ENCODE data around the gene RAET1E. TPM values are rescaled to one million over a fixed set of nuclear protein-coding genes. Genes with fewer than 3 reads are reported as not detected.

The RAET1E gene
- total and polyA plus RNA-seq, 9 of the 15 experiments (the other 6 are each of a cell fraction or from before 2014, with no cell fraction given): not detected

DNA sequence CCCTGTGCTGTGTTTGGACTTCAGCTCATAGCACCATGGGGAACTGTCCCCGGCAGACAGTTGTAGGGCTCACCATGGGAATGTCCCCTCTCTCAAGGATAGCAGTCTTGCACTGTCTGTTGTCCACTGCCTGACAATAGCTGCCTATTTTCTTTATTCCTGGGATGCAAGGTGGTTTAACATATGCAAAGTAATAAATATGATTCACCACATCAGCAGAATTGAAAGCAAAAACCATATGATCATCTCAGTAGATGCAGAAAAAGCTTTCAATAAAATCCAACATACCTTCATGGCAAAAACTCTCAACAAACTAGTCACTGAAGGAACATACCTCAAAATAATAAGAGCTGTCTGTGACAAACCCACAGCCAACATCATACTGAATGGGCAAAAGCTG, 20.3 kb downstream of the RAET1E start:
- no peaks in the 10 kb centered on the region for H3K36me3 ChIP-seq (ENCODE audit: control insufficient read depth, insufficient read depth, low read length)
- ATAC-seq (no peak), DNase-seq (ENCODE audit: extremely low read depth in 1 of 4, low spot score in 3 of 4) (no peak), FAIRE-seq (no peak)
- H3K27ac ChIP-seq (ENCODE audit: extremely low read depth, low read depth, low read length): no peak overlapping the region
- H4K20me1 ChIP-seq (replicated peaks; ENCODE audit: control insufficient read depth, insufficient read depth, low read length): no peaks in the 10 kb centered on the region
- H3K4me3 ChIP-seq: no peak overlapping the region
- 0% methylated on average over 1 of the region's 1 CpG for WGBS (ENCODE audit: insufficient coverage, low coverage, missing lambda C conversion rate)
- no peak overlapping the region for H3K9ac ChIP-seq (ENCODE audit: insufficient read depth in 1 of 2, low read depth in 2 of 2, low read length in 2 of 2)
- H2AFZ ChIP-seq (ENCODE audit: low read depth, low read length): no peak overlapping the region
- H3K9me1 ChIP-seq (ENCODE audit: control insufficient read depth, insufficient read depth, low read length): no peaks in the 10 kb centered on the region
- intact Hi-C loops (cut with micrococcal nuclease): no loop called here
- TF ChIP-seq HDAC6 (IDR thresholded peaks at IDR 0.05; ENCODE audit: low read depth, low read length) (no peak), GABPB2 (CRISPR knock-in tag; conservative IDR thresholded peaks at IDR 0.05) (no peak), MTA1 (IDR thresholded peaks at IDR 0.05; ENCODE audit: borderline replicate concordance) (no peak), ZNF316 (IDR thresholded peaks at IDR 0.05) (peak; percentile 57), ZNF140 (CRISPR knock-in tag; IDR thresholded peaks at IDR 0.05) (no peak), C11orf30 (IDR thresholded peaks at IDR 0.05; ENCODE audit: low read depth) (peak; percentile 29; the same call in 1 of the 2 replicates)
- no peaks in the 10 kb centered on the region for H3K4me1 ChIP-seq (replicated peaks in 1 of 2; ENCODE audit: control insufficient read depth in 2 of 2, insufficient read depth in 2 of 2, low read length in 2 of 2)
- CTCF ChIA-PET (ENCODE audit: low intra/inter-chr PET ratio): no interaction called here
- H3K79me2 ChIP-seq (ENCODE audit: control insufficient read depth, insufficient read depth, low read length): no peaks in the 10 kb centered on the region
- H3K27me3 ChIP-seq (ENCODE audit: control insufficient read depth in 2 of 2, insufficient read depth in 2 of 2, low read length in 2 of 2): peaks cover 17 to 23% of the 10 kb centered on the region in 2 experiments; a peak in 4 of 5 replicates
- BruUV-seq (replicated peaks): no TSS peak
- no peak overlapping the region for H3K4me2 ChIP-seq (ENCODE audit: insufficient read depth, low read length)
- no peaks in the 10 kb centered on the region for H3K9me3 ChIP-seq (replicated peaks; ENCODE audit: control insufficient read depth, insufficient read depth, low read depth, low read length)
- POLR2A ChIA-PET: interaction anchor here (0.6 to 1.1 kb wide), 4 partner anchors 11 to 302 kb away, joined by 3 to 4 read pairs (median 4); no protein-coding TSS in a partner anchor
- in situ Hi-C loops (cut with MboI): no loop called here

DNA sequence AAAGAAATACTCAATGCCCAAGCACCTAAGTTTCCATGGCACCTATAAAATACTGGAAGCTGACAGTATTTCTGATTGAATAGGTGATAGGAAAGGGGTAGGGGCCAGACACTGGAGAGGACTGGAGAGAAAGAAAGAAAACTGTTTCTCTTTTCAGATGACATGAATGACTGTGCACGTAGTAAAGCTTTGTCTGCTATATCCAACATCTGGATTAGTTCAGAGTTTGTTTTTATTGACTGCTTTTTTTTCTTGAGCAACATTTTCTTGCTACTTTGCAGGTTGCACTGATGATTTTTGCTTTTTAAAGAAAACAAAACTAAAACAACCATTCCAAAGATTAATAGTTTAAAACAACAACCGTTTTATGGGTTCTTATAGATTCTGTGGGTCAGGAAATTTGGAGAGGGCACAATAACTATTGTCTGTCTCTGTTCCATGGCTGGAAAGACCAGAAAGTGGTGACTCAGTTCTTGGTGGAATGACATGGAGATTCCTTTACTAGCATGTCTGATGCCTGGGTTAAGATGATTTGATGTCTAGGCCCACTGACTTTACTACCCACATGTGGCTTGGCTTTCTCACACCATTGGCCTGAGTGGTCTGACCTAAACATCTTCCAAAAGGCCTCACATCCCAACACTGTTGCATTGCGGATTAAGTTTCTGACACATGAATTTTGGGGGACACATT, 21.5 kb downstream of the RAET1E start:
- CTCF ChIA-PET (ENCODE audit: low intra/inter-chr PET ratio): no interaction called here
- no peaks in the 10 kb centered on the region for H4K20me1 ChIP-seq (replicated peaks; ENCODE audit: control insufficient read depth, insufficient read depth, low read length)
- no peak for ATAC-seq
- H3K4me2 ChIP-seq (ENCODE audit: insufficient read depth, low read length): no peak overlapping the region
- peak overlapping the region; percentile 22; the same call in 1 of the 2 replicates for H2AFZ ChIP-seq (ENCODE audit: low read depth, low read length)
- no TSS peak for BruUV-seq (replicated peaks)
- H3K4me3 ChIP-seq: no peak overlapping the region
- peaks cover 17 to 21% of the 10 kb centered on the region in 2 experiments; a peak in 4 of 5 replicates for H3K27me3 ChIP-seq (ENCODE audit: control insufficient read depth in 2 of 2, insufficient read depth in 2 of 2, low read length in 2 of 2)
- no peaks in the 10 kb centered on the region for H3K79me2 ChIP-seq (ENCODE audit: control insufficient read depth, insufficient read depth, low read length)
- no peak for FAIRE-seq
- H3K4me1 ChIP-seq (replicated peaks in 1 of 2; ENCODE audit: control insufficient read depth in 2 of 2, insufficient read depth in 2 of 2, low read length in 2 of 2): no peaks in the 10 kb centered on the region
- no peak overlapping the region for H3K9ac ChIP-seq (ENCODE audit: insufficient read depth in 1 of 2, low read depth in 2 of 2, low read length in 2 of 2)
- WGBS (ENCODE audit: insufficient coverage, low coverage, missing lambda C conversion rate): 9% methylated on average over 3 of the region's 3 CpGs
- no peak for DNase-seq (ENCODE audit: extremely low read depth in 1 of 4, low spot score in 3 of 4)
- H3K27ac ChIP-seq (ENCODE audit: extremely low read depth, low read depth, low read length): no peak overlapping the region
- H3K36me3 ChIP-seq (ENCODE audit: control insufficient read depth, insufficient read depth, low read length): no peaks in the 10 kb centered on the region
- intact Hi-C loops (cut with micrococcal nuclease): no loop called here
- TF ChIP-seq HEY1 (CRISPR knock-in tag; IDR thresholded peaks at IDR 0.05; ENCODE audit: borderline replicate concordance) (no peak), SMAD4 (CRISPR knock-in tag; conservative IDR thresholded peaks at IDR 0.05) (no peak), ZNF75A (CRISPR knock-in tag; IDR thresholded peaks at IDR 0.05) (no peak), KAT8 (IDR thresholded peaks at IDR 0.05; ENCODE audit: low read depth) (no peak)
- in situ Hi-C loops (cut with MboI): no loop called here
- POLR2A ChIA-PET: no interaction called here
- H3K9me3 ChIP-seq (replicated peaks; ENCODE audit: control insufficient read depth, insufficient read depth, low read depth, low read length): no peaks in the 10 kb centered on the region
- no peaks in the 10 kb centered on the region for H3K9me1 ChIP-seq (ENCODE audit: control insufficient read depth, insufficient read depth, low read length)

Measured in K562 (cell line).